ENCODE measurements around the gene TNFAIP3. TPM values are rescaled to one million over a fixed set of nuclear protein-coding genes. Genes with fewer than 3 reads are reported as not detected.

The TNFAIP3 gene
- polyA plus RNA-seq (ENCODE audit: low read depth in 6 of 6) = 10 to 100 TPM in 5 of 6 donors, 1 to 10 TPM in 1; 4.0 to 48.4 (median 33.8) TPM

DNA sequence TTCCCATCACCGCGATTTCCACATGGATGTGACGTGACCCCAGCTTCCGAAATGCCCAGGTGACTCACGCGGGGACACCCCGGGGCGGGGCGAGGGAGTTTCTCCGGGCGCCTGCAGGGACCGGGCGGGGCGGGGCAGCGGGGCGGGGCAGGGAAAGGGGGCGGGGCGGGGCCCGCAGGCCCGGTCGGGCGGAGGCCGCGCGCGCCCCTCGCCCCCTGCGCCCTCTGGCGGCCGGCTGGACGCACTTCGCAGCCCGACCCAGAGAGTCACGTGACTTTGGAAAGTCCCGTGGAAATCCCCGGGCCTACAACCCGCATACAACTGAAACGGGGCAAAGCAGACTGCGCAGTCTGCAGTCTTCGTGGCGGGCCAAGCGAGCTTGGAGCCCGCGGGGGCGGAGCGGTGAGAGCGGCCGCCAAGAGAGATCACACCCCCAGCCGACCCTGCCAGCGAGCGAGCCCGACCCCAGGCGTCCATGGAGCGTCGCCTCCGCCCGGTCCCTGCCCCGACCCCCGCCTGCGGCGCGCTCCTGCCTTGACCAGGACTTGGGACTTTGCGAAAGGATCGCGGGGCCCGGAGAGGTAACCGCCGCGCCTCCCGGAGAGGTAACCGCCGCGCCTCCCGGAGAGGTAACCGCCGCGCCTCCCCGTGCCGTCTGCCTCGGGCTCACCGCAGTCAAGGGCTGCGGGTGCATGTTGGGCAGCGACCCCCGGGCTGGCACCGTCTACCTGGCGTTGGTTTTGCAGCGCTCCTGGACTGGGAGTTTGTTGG, at the start of gene TNFAIP3:
TSS of gene TNFAIP3 (plus strand) at position 346 of the 771 bp plus-strand sequence. CDS start 3,969 bp downstream, outside the sequence.
- Mint-ChIP-seq H3K4me3 (peak within 1 kb of the TSS; percentile 87 to 98 (median 96)), H3K9me3 (no peaks in the 10 kb centered on the region), H3K36me3 (peaks cover 4 to 5% of the 10 kb centered on the region in 2 donors), H3K27me3 (no peaks in the 10 kb centered on the region), H3K4me1 (peaks cover 42 to 61% (median 52%) of the 10 kb centered on the region in 3 donors), H3K27ac (peak within 1 kb of the TSS; percentile 99 to 100 (median 99))
- peak; percentile 76 for ATAC-seq (ENCODE audit: low read depth in 2 of 2)
- DNase-seq = peak; percentile 96

DNA sequence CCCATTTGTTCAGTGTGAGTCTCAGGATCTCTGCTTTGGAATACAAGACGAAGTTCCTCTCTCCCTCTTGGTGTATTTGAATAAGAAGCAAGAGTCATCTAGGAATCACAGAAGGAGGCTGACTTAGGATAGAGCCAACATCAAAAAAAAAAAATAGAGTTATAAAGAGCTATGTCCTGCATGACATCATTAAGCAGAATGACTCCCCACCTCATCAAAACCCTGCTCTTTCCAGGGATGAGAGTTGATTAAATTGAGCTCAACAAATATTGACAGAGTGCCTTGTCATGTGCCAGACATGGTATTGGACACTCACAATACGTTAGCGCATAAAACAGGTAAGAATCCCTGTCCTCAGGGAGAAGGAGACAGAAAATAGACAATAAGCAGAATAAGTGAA, 48.6 kb upstream of the TNFAIP3 start:
- DNase-seq (no peak), ATAC-seq (ENCODE audit: low read depth in 2 of 2) (no peak)
- Mint-ChIP-seq H3K27me3 (no peaks in the 10 kb centered on the region), H3K27ac (peak overlapping the region; percentile 53 to 93 (median 82)), H3K9me3 (no peaks in the 10 kb centered on the region), H3K4me1 (peaks cover 30 to 36% (median 31%) of the 10 kb centered on the region in 3 donors), H3K4me3 (peak overlapping the region in 1 of 8 donors; percentile 2), H3K36me3 (no peaks in the 10 kb centered on the region)

DNA sequence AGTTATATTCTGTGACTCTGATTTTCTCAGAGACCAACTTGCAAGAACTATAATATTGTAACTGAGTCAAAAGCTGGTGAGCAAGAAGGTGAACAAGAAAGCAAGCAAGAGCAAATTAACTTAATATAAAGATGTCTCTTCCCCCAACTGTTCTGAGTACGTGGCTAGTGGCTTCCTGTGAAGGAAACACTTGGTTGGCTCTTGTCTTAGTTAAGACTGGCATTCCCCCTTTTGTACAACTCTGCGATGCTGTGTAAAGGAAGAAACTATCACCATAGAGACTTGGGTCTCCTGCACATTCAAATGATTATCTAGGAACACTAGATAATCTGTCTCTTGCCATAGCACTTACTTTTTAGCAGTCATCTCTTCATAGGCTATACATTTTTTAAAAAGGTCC, 47.3 kb upstream of the TNFAIP3 start:
- ATAC-seq (ENCODE audit: low read depth in 2 of 2) = peak; percentile 92 to 93
- H3K27me3 Mint-ChIP-seq = no peaks in the 10 kb centered on the region
- H3K4me1 Mint-ChIP-seq = peaks cover 37 to 45% (median 41%) of the 10 kb centered on the region in 3 donors
- peak overlapping the region; percentile 40 to 96 (median 80) for H3K27ac Mint-ChIP-seq
- peak overlapping the region in 6 of 8 donors; percentile 6 to 42 (median 30) for H3K4me3 Mint-ChIP-seq
- H3K9me3 Mint-ChIP-seq = no peaks in the 10 kb centered on the region
- H3K36me3 Mint-ChIP-seq = no peaks in the 10 kb centered on the region
- DNase-seq = peak; percentile 43

DNA sequence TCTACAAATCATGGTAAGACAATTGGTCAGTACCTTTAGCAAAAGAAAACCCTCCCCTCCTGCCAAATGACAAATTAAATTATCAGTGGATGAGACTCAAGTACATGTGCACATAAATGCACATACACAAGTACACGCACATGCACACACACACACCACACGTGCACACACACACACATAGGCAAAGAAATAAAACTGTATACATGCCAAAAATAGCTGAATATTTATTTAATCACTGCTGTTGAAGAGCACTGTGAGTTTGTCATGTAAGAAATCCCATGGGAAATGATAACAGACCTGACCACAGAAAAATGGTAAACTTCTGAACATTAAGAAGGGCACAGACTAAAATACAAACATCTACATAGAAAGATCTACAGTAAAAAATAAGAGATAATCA, 46.6 kb upstream of the TNFAIP3 start:
- peak overlapping the region in 5 of 6 donors; percentile 66 to 96 (median 82) for H3K27ac Mint-ChIP-seq
- DNase-seq (no peak), ATAC-seq (ENCODE audit: low read depth in 2 of 2) (no peak)
- no peaks in the 10 kb centered on the region for H3K27me3 Mint-ChIP-seq
- H3K4me1 Mint-ChIP-seq = peaks cover 37 to 45% (median 41%) of the 10 kb centered on the region in 3 donors
- H3K36me3 Mint-ChIP-seq = no peaks in the 10 kb centered on the region
- no peaks in the 10 kb centered on the region for H3K9me3 Mint-ChIP-seq
- H3K4me3 Mint-ChIP-seq = peak overlapping the region in 1 of 8 donors; percentile 44

DNA sequence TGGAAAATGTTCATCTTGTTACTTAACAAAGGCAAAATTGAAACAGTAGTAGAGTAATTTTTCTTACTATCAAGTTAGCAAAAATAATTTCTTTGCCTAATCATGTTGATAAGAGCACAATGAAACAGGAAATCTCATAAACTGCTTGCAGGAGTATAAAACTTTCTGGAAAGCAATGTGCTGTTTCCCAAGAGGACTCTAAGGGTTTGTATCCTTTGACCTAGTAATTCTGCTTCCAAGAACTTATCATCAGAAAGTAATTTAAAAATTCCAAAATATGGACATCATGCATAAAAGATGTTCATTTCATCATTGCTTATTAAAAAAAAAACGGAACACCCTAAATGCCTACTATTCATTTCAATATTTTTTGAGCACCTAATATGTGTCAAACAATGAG, 46.1 kb upstream of the TNFAIP3 start:
- Mint-ChIP-seq H3K9me3 (no peaks in the 10 kb centered on the region), H3K27ac (peak overlapping the region in 2 of 6 donors; percentile 56 to 82), H3K4me3 (no peak overlapping the region), H3K36me3 (no peaks in the 10 kb centered on the region), H3K27me3 (no peaks in the 10 kb centered on the region), H3K4me1 (peaks cover 35 to 42% (median 38%) of the 10 kb centered on the region in 3 donors)
- no peak for ATAC-seq (ENCODE audit: low read depth in 2 of 2)
- DNase-seq = no peak

DNA sequence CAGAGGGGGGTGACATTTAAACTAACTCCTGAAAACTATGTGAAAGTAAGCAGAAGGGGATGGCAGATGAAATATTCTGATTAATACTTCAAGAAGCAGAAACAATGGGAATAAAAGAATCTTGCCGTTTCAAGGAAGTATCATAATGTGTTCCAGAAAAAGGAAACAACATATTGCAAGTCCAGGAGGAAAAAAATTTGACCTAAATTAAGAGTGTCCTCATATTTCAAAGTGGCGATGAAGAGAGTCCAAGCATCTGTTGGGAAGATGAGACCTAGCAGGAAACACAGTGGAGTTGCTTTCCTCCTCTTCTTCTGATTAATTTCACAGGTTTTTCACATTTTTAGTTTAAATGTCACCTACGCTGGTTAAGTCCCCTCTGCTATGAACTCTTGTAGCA, 45.6 kb upstream of the TNFAIP3 start:
- no peak for ATAC-seq (ENCODE audit: low read depth in 2 of 2)
- no peak for DNase-seq
- Mint-ChIP-seq H3K9me3 (no peaks in the 10 kb centered on the region), H3K27ac (peak overlapping the region in 2 of 6 donors; percentile 76 to 82), H3K36me3 (no peaks in the 10 kb centered on the region), H3K27me3 (no peaks in the 10 kb centered on the region), H3K4me1 (peaks cover 31 to 37% (median 33%) of the 10 kb centered on the region in 3 donors), H3K4me3 (no peak overlapping the region)

DNA sequence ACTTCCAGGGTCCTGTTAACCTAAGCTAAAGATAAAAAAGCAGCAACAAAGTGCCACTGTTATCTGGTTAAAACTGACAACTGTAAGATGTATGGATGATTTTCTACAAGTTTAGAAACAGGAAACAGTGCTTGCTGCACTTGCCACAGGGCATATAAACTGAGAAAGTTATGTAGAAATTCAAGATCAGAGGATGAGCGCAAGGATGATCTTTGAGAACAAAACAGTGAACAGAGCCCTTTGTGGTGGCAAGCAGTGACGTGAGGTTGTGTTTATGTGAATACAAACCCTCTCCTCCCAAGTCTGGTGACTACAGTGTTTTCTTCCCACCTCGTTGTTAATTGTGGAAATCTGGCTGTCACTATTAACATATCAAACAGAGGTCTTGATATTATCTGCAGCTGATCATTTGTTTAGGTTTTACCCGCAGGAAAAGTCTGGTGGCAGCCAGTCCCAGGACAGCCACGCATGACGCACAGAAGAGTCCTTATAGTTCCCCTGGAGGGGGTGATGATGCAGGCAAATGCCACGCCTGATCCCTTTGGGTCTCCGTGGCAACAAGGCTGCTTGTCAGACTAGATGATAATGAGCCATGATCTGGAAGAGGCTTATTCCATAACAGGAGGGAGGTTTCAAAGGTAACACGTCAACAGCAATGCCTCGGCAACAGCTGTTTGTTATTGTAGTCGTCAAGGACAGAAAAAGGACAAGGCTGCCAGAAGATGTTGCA, 43.1 kb upstream of the TNFAIP3 start:
- peak; percentile 46 for DNase-seq
- peak; percentile 54 to 59 for ATAC-seq (ENCODE audit: low read depth in 2 of 2)
- no peaks in the 10 kb centered on the region for H3K27me3 Mint-ChIP-seq
- H3K27ac Mint-ChIP-seq = peak overlapping the region; percentile 52 to 97 (median 86)
- H3K4me3 Mint-ChIP-seq = peak overlapping the region in 4 of 8 donors; percentile 7 to 51 (median 16)
- H3K4me1 Mint-ChIP-seq = peaks cover 22 to 32% (median 25%) of the 10 kb centered on the region in 3 donors
- H3K9me3 Mint-ChIP-seq = no peaks in the 10 kb centered on the region
- no peaks in the 10 kb centered on the region for H3K36me3 Mint-ChIP-seq

DNA sequence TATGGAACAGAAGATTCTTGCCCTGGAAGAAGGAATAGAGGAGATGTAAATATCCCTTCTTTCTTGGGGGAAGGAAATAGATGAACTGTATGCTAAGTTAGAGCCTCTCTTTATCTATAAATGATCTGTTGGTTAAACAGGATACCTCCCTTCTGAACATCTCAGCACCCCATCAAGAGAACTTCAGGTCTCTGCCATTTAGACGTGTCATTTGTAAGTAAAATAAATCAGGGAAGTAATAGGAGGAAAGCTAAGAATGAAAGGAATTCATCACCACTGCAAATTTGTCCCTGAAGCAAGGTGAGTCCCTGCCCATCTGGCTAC, 42.5 kb upstream of the TNFAIP3 start:
- H3K9me3 Mint-ChIP-seq = no peaks in the 10 kb centered on the region
- peaks cover 20 to 29% (median 22%) of the 10 kb centered on the region in 3 donors for H3K4me1 Mint-ChIP-seq
- ATAC-seq (ENCODE audit: low read depth in 2 of 2) (no peak), DNase-seq (no peak)
- H3K36me3 Mint-ChIP-seq = no peaks in the 10 kb centered on the region
- H3K27me3 Mint-ChIP-seq = no peaks in the 10 kb centered on the region
- H3K27ac Mint-ChIP-seq = peak overlapping the region; percentile 68 to 97 (median 86)
- peak overlapping the region in 1 of 8 donors; percentile 10 for H3K4me3 Mint-ChIP-seq

DNA sequence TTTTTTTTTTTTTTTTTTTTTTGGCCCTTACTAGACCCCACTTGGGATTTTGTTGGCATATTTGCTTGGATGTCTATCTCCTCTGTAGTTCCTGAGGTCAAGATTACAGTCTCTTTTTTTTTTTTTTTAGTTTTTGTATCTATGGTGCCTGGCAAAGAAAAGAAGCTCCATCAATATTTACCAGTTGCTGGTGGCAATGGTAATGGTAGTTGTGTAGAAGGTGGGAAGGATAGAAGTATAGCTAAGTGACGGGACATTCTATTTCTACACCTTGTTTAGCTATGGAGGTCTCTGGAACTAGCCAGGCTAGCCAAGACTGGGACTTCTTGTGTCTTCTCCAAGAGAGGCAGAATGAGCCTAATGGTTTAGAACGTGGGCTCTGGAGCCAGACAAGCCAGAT, 42.2 kb upstream of the TNFAIP3 start:
- Mint-ChIP-seq H3K4me1 (peaks cover 16 to 25% (median 18%) of the 10 kb centered on the region in 3 donors), H3K4me3 (no peak overlapping the region), H3K27ac (peak overlapping the region in 3 of 6 donors; percentile 38 to 95 (median 88)), H3K27me3 (no peaks in the 10 kb centered on the region), H3K36me3 (no peaks in the 10 kb centered on the region), H3K9me3 (no peaks in the 10 kb centered on the region)
- ATAC-seq (ENCODE audit: low read depth in 2 of 2) = no peak
- no peak for DNase-seq

DNA sequence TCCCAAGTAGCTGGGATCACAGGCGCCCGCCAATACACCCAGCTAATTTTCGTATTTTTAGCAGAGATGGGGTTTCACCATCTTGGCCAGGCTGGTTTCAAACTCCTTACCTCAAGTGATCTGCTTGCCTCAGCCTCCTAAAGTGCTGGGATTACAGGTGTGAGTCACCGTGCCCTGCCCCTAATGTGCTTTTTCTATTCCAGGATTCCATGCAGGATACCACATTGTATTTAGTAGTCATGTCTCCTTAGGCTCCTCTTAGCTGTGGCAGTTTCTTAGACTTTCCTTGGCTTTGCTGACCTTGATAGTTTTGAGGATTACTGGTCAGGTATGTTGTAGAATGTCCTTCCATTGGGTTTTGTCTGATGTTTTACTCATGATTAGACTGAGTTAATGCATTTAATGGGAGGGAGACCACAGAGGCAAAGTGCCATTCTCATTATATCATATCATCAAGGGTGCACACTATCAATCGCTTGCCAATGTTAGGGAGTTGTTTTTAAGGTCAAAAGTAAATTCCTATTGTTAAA, 39.6 kb upstream of the TNFAIP3 start:
- Mint-ChIP-seq H3K4me1 (peaks cover 7 to 21% (median 10%) of the 10 kb centered on the region in 3 donors), H3K9me3 (peaks cover 0 to 7% (median 0%) of the 10 kb centered on the region in 7 donors), H3K27me3 (no peaks in the 10 kb centered on the region), H3K36me3 (no peaks in the 10 kb centered on the region), H3K4me3 (no peak overlapping the region), H3K27ac (peak overlapping the region in 3 of 6 donors; percentile 41 to 54 (median 49))
- DNase-seq = no peak
- ATAC-seq (ENCODE audit: low read depth in 2 of 2) = no peak

DNA sequence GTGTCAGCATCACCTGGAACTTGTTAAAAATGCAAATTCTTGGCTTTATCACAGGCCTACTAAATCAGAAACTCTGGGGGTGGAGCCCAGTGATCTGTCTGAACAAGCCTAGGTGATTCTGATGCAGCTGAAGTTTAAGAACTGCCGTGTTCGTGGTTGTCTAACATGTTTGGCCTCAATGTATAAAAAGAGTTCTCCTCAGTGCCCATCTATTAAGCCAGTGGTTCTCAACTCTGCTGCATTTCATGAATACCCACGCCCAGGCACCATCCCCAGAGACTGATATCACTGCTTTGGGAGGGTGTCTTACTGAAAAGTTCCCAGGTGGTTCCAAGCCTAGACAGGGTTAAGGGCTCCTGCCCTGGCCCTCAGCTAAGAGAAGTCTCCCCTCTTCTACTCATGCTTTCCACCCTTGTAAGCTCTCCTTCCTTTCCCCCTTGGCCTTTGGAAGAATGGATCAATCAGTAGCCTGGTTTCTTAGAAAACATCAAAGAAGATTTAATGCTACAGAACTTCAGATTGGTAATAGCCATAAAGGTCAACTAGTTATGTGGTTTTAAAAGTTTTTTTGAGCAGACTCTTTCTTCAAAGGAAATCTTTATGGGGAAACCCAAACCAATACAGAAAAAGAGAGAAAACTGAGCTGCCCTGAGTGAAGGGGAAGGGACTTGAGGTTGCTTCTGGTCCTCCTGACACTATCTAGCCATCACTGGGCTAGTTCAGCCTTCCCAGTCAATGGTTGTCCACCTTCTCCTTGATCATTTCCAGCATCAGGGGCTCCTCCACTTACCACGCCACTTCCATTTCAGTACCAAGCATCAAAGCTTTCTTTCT, 38.9 kb upstream of the TNFAIP3 start:
- Mint-ChIP-seq H3K36me3 (no peaks in the 10 kb centered on the region), H3K27me3 (no peaks in the 10 kb centered on the region), H3K9me3 (peaks cover 0 to 14% (median 4%) of the 10 kb centered on the region in 7 donors), H3K4me3 (peak overlapping the region in 1 of 8 donors; percentile 45), H3K27ac (peak overlapping the region in 4 of 6 donors; percentile 0 to 64 (median 38)), H3K4me1 (peaks cover 7 to 19% (median 10%) of the 10 kb centered on the region in 3 donors)
- DNase-seq = no peak
- ATAC-seq (ENCODE audit: low read depth in 2 of 2) = no peak

DNA sequence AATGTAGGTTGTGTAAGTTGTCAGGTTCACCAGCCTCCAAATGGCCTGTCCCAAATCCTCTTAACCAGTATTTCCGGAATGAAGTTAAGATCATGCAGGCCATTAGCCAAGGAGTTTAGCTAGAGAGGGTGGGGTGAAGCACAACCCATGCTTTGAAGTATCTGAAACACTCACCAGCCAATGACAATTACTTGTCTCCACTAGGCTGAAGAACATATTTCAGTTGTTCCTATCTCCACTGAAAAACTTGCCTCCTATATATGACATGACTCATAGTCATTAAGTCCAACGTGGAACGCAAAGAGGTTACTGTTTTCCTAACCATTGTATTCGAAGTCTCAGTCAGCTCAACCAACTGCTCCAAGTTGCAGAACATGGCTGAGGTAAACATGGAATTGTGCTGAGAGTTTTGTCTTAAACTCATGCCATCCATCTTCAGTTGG, 37.4 kb upstream of the TNFAIP3 start:
- Mint-ChIP-seq H3K36me3 (no peaks in the 10 kb centered on the region), H3K4me3 (no peak overlapping the region), H3K9me3 (peaks cover 0 to 29% (median 14%) of the 10 kb centered on the region in 7 donors), H3K27ac (peak overlapping the region in 1 of 6 donors; percentile 65), H3K27me3 (no peaks in the 10 kb centered on the region), H3K4me1 (peaks cover 0 to 10% (median 0%) of the 10 kb centered on the region in 3 donors)
- ATAC-seq (ENCODE audit: low read depth in 2 of 2) = no peak
- no peak for DNase-seq
